Measurements from ENCODE around the gene BEND7. TPM values are rescaled to one million over a fixed set of nuclear protein-coding genes. Genes with fewer than 3 reads are reported as not detected.

The BEND7 gene, protein sequence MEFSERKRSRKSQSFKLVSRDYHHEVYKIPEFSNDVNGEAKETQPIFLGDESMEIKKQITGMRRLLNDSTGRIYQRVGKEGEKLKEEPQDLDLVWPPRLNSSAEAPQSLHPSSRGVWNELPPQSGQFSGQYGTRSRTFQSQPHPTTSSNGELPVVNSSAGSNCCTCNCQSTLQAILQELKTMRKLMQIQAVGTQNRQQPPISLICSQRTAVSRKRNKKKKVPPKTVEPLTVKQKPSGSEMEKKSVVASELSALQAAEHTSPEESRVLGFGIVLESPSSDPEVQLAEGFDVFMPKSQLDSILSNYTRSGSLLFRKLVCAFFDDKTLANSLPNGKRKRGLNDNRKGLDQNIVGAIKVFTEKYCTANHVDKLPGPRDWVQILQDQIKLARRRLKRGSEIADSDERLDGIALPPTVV
- 10 to 100 TPM; 12.7 to 27.6 TPM for total RNA-seq
- 1 to 10 TPM; 4.9 to 8.1 TPM for polyA plus RNA-seq
- long read RNA-seq, donor 1, partial matches to known transcripts: 0 of 1 reads
- long read RNA-seq, donor 1, other reads (novel, unspliced or antisense): 0 of 1 reads
- long read RNA-seq, donor 2: 0 reads
- long read RNA-seq, donor 3: 0 reads
- long read RNA-seq, donor 4, full-length matches to known transcripts: 2 of 2 reads
- long read RNA-seq, donor 4, partial matches to known transcripts: 0 of 2 reads
- long read RNA-seq, donor 4, other reads (novel, unspliced or antisense): 0 of 2 reads
- long read RNA-seq, donor 5, partial matches to known transcripts: 0 of 1 reads
- long read RNA-seq, donor 5, other reads (novel, unspliced or antisense): 0 of 1 reads

DNA sequence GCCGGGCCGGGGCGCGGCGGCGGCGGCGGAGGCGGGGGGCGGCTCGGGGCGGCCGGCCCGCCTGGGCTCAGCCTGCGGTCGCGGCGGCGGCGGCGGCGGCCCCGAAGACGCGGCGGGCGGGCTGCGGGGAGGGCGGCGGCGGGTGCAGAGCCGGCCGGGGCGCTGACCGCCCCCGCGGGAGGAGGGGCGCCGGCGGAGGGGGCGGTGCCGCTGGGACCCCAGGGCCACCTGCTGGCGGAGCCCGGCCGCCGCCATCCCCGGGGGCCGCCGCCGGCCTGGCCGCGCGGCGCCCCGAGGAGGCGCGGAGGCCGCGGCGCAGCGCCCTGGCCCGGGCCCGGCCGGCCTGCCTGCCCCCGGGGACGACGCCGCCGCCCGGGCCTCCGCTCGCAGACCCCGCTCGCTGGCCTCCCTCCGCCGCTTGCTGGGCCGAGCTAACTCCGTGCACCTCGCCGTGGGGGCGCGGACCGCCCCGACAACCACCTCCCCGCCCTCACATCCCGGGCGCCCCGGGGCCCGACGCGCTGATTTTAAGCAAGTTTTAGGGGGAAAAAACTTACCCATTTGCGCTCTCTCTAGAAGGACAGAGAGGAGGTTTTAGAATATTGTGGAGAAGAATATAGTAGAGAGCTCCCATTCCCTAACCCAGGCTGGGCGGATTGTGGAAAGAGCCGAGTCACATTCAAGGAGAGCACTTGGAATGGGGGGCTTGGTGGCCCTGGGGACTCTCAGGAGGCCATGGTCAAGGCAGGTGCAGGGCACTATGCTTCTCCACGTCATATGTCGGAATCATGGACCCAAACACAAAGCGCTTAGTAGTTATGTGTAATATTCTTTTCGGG lies at the start of gene BEND7:
Gene BEND7 (minus strand): TSS at position 140 of the 839 bp plus-strand sequence. CDS start 481 bp downstream, outside the sequence.
- Histone ChIP-seq H3K27me3 (ENCODE audit: control insufficient read depth in 3 of 3, insufficient read depth in 3 of 3, low read length in 2 of 3) (peaks cover 0 to 29% (median 25%) of the 10 kb centered on the region in 3 donors), H3K27ac (ENCODE audit: low read depth in 1 of 2, low read length in 1 of 2) (peak within 1 kb of the TSS; percentile 67 to 84), H3K4me1 (ENCODE audit: control insufficient read depth in 5 of 5, insufficient read depth in 5 of 5, low read length in 5 of 5) (peaks cover 0 to 21% (median 10%) of the 10 kb centered on the region in 5 donors), H3K9ac (ENCODE audit: insufficient read depth in 1 of 2, low read length in 2 of 2) (peak within 1 kb of the TSS in 1 of 2 donors; percentile 44), H3K36me3 (ENCODE audit: control insufficient read depth in 4 of 4, insufficient read depth in 4 of 4, low read length in 4 of 4) (no peaks in the 10 kb centered on the region), H3K9me3 (ENCODE audit: control insufficient read depth in 4 of 4, insufficient read depth in 3 of 4, low read length in 3 of 4) (no peaks in the 10 kb centered on the region), H3K4me3 (peak within 1 kb of the TSS; percentile 72)
- TF ChIP-seq, protein P1, sequence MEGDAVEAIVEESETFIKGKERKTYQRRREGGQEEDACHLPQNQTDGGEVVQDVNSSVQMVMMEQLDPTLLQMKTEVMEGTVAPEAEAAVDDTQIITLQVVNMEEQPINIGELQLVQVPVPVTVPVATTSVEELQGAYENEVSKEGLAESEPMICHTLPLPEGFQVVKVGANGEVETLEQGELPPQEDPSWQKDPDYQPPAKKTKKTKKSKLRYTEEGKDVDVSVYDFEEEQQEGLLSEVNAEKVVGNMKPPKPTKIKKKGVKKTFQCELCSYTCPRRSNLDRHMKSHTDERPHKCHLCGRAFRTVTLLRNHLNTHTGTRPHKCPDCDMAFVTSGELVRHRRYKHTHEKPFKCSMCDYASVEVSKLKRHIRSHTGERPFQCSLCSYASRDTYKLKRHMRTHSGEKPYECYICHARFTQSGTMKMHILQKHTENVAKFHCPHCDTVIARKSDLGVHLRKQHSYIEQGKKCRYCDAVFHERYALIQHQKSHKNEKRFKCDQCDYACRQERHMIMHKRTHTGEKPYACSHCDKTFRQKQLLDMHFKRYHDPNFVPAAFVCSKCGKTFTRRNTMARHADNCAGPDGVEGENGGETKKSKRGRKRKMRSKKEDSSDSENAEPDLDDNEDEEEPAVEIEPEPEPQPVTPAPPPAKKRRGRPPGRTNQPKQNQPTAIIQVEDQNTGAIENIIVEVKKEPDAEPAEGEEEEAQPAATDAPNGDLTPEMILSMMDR (IDR thresholded peaks at IDR 0.05; ENCODE audit: control extremely low read depth, extremely low read depth): no peak
- DNase-seq (peak; percentile 34 to 59 (median 37)), ATAC-seq (ENCODE audit: insufficient read depth, low FRiP score) (peak; percentile 60)
- 3 to 7% methylated on average over 39 to 98 of the region's 98 CpGs for WGBS, 2 donors

DNA sequence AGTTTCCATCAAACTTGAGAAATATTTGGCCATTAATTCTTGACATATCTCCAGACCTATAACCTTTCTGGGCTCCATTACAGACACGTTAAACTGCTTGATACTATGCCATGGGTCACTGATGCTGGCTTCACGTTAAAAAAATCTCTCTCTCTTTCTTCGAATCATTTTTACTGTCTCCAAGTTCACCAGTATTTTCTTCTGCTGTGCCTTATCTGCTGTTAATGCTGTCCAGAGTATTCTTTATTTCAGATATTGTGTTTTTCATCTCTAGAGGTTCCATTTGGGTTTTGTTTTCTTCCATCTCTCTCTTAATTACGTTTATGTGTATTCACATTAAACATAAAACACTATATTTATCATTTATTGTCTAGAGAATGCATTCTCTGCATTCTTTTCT lies 45.1 kb upstream of the BEND7 start:
- no peak for ATAC-seq (ENCODE audit: insufficient read depth, low FRiP score)
- no peak overlapping the region for H3K27ac ChIP-seq (ENCODE audit: low read depth in 1 of 2, low read length in 1 of 2)
- no peak for DNase-seq
- H3K36me3 ChIP-seq (ENCODE audit: control insufficient read depth in 4 of 4, insufficient read depth in 4 of 4, low read length in 4 of 4): no peaks in the 10 kb centered on the region
- WGBS, 2 donors: 74 to 86% methylated on average over 4 of the region's 4 CpGs
- TF ChIP-seq, protein P1 (IDR thresholded peaks at IDR 0.05; ENCODE audit: control extremely low read depth, extremely low read depth): no peak
- no peaks in the 10 kb centered on the region for H3K4me1 ChIP-seq (ENCODE audit: control insufficient read depth in 5 of 5, insufficient read depth in 5 of 5, low read length in 5 of 5)
- H3K9ac ChIP-seq (ENCODE audit: insufficient read depth in 1 of 2, low read length in 2 of 2): no peak overlapping the region
- H3K27me3 ChIP-seq (ENCODE audit: control insufficient read depth in 3 of 3, insufficient read depth in 3 of 3, low read length in 2 of 3): peaks cover 0 to 8% (median 0%) of the 10 kb centered on the region in 3 donors
- peaks cover 0 to 5% (median 0%) of the 10 kb centered on the region in 4 donors for H3K9me3 ChIP-seq (ENCODE audit: control insufficient read depth in 4 of 4, insufficient read depth in 3 of 4, low read length in 3 of 4)
- H3K4me3 ChIP-seq: no peak overlapping the region

DNA sequence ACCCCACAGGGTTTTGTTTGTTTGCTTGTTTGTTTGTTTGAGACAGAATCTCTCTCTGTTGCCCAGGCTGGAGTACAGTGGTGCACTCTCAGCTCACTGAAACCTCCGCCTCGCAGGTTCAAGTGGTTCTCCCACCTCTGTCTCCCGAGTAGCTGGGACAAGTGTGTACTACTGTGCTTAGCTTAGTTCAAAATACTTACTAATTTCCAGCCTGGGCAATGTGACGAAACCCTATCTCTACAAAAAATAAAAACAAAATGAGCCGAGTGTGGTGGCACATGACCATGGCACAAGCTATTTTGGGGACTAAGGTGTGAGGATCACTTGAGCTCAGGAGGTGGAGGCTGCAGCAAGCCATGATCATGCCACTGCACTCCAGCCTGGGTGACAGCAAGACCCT lies 42.7 kb upstream of the BEND7 start:
- ATAC-seq (ENCODE audit: insufficient read depth, low FRiP score): no peak
- no peak overlapping the region for H3K4me3 ChIP-seq
- no peak overlapping the region for H3K27ac ChIP-seq (ENCODE audit: low read depth in 1 of 2, low read length in 1 of 2)
- peaks cover 0 to 5% (median 0%) of the 10 kb centered on the region in 4 donors for H3K9me3 ChIP-seq (ENCODE audit: control insufficient read depth in 4 of 4, insufficient read depth in 3 of 4, low read length in 3 of 4)
- no peaks in the 10 kb centered on the region for H3K4me1 ChIP-seq (ENCODE audit: control insufficient read depth in 5 of 5, insufficient read depth in 5 of 5, low read length in 5 of 5)
- WGBS, 2 donors: 49 to 60% methylated on average over 5 of the region's 5 CpGs
- TF ChIP-seq, protein P1 (IDR thresholded peaks at IDR 0.05; ENCODE audit: control extremely low read depth, extremely low read depth): no peak
- H3K9ac ChIP-seq (ENCODE audit: insufficient read depth in 1 of 2, low read length in 2 of 2): no peak overlapping the region
- no peaks in the 10 kb centered on the region for H3K36me3 ChIP-seq (ENCODE audit: control insufficient read depth in 4 of 4, insufficient read depth in 4 of 4, low read length in 4 of 4)
- DNase-seq: no peak
- peaks cover 0 to 8% (median 0%) of the 10 kb centered on the region in 3 donors for H3K27me3 ChIP-seq (ENCODE audit: control insufficient read depth in 3 of 3, insufficient read depth in 3 of 3, low read length in 2 of 3)

Data from lung (tissue), 16 donors.